Activated CD8-positive, alpha-beta T cell treated with anti-CD3 and anti-CD28 coated beads, Interleukin-2, amount 10 ng/mL, durations not matched to agents 7 days and 5 days (primary cell): Measurements from ENCODE around the gene LRRC7. TPM values are rescaled to one million over a fixed set of nuclear protein-coding genes. Genes with fewer than 3 reads are reported as not detected.
"Not testable (repeated sequence)": the region's sequence is repeated elsewhere in the genome, so short reads cannot be mapped to it uniquely, and the experiment has no call there.

ENCODE experiments used
- ATAC-seq: fragments of 150-1000 bp; cut with Tn5 transposase; one replicate; pipeline ENCODE4 v1.10.0; 2021; ENCODE audit warnings: moderate library complexity
- CTCF ChIA-PET: fragments of 350-600 bp; sonication (Branson Sonifier 250); formaldehyde crosslinking; loops from one replicate; lab custom pipeline; 2021; ENCODE audit warnings: antibody characterized with exemption; lab: Charles Lee
- POLR2A ChIA-PET: fragments of 350-600 bp; sonication (Branson Sonifier 250); formaldehyde crosslinking; loops from one replicate; lab custom pipeline; 2021; ENCODE audit warnings: antibody characterized with exemption; lab: Charles Lee
- DNase-seq: peaks from one replicate; pipeline ENCODE4 v3.0.0-alpha.2; 2020
- H3K27ac Mint-ChIP-seq: one replicate; pipeline ENCODE4 v1.8.0; 2021; ENCODE audit warnings: mild to moderate bottlenecking, mixed read lengths
- H3K27me3 Mint-ChIP-seq: one replicate; pipeline ENCODE4 v1.8.0; 2021; ENCODE audit warnings: low read depth, mixed read lengths
- H3K36me3 Mint-ChIP-seq: one replicate; pipeline ENCODE4 v1.8.0; 2021; ENCODE audit warnings: low read depth, mixed read lengths
- H3K4me1 Mint-ChIP-seq: one replicate; pipeline ENCODE4 v1.8.0; 2021; ENCODE audit warnings: low read depth, mixed read lengths
- H3K4me3 Mint-ChIP-seq: one replicate; pipeline ENCODE4 v1.8.0; 2021; ENCODE audit warnings: mild to moderate bottlenecking, mixed read lengths
- H3K9me3 Mint-ChIP-seq: one replicate; pipeline ENCODE4 v1.8.0; 2022; ENCODE audit warnings: mixed read lengths; ENCODE audit not compliant: insufficient read depth
- total RNA-seq, 2 experiments: library from RNA; stranded (reverse); gene quantifications; one replicate each; pipeline ENCODE4 v1.2.3, GENCODE V29; 2021

Gene LRRC7
- total RNA-seq, 2 experiments from 2014 or later = 0.08 to 0.16 TPM

GRCh38 chr1:70039485-70039884, 471.8 kb downstream of the LRRC7 start:
- H3K27ac Mint-ChIP-seq = no peak overlapping the region
- CTCF ChIA-PET = no interaction called here
- ATAC-seq (no peak), DNase-seq (no peak)
- no peaks in the 10 kb centered on the region for H3K4me1 Mint-ChIP-seq
- H3K36me3 Mint-ChIP-seq = no peaks in the 10 kb centered on the region
- H3K27me3 Mint-ChIP-seq = no peaks in the 10 kb centered on the region
- H3K9me3 Mint-ChIP-seq = no peaks in the 10 kb centered on the region
- H3K4me3 Mint-ChIP-seq = no peak overlapping the region
- POLR2A ChIA-PET = no interaction called here

GRCh38 chr1:70041317-70042045, 473.8 kb downstream of the LRRC7 start:
- H3K4me3 Mint-ChIP-seq = no peak overlapping the region
- ChIA-PET POLR2A (no interaction called here), CTCF (interaction anchor here (1.5 kb wide), 1 partner anchor 21 kb away, joined by 3 read pairs; no protein-coding TSS in a partner anchor)
- no peak overlapping the region for H3K27ac Mint-ChIP-seq
- no peaks in the 10 kb centered on the region for H3K4me1 Mint-ChIP-seq
- ATAC-seq = no peak
- H3K9me3 Mint-ChIP-seq = no peaks in the 10 kb centered on the region
- H3K36me3 Mint-ChIP-seq = no peaks in the 10 kb centered on the region
- H3K27me3 Mint-ChIP-seq = no peaks in the 10 kb centered on the region
- no peak for DNase-seq

- CTCF ChIA-PET = interaction anchor here (1.5 kb wide), 1 partner anchor 22 kb away, joined by 3 read pairs; no protein-coding TSS in a partner anchor
- no peak overlapping the region for H3K27ac Mint-ChIP-seq
Measured at GRCh38 chr1:70042090-70042731, 474.5 kb downstream of the LRRC7 start.

GRCh38 chr1:70043804-70044203, 476.1 kb downstream of the LRRC7 start:
- Mint-ChIP-seq H3K27ac (no peak overlapping the region), H3K4me3 (no peak overlapping the region), H3K9me3 (no peaks in the 10 kb centered on the region), H3K36me3 (no peaks in the 10 kb centered on the region), H3K4me1 (no peaks in the 10 kb centered on the region), H3K27me3 (no peaks in the 10 kb centered on the region)
- CTCF ChIA-PET = no interaction called here
- ATAC-seq (no peak), DNase-seq (no peak)
- POLR2A ChIA-PET = no interaction called here

More at GRCh38 chr1:70042090-70042731, 474.5 kb downstream of the LRRC7 start:
- Mint-ChIP-seq H3K4me3 (no peak overlapping the region), H3K36me3 (no peaks in the 10 kb centered on the region), H3K27me3 (no peaks in the 10 kb centered on the region), H3K9me3 (no peaks in the 10 kb centered on the region), H3K4me1 (no peaks in the 10 kb centered on the region)
- ATAC-seq = no peak
- POLR2A ChIA-PET = interaction anchor here (0.8 kb wide), 1 partner anchor 283 kb away, joined by 8 read pairs; no protein-coding TSS in a partner anchor
- no peak for DNase-seq

- Mint-ChIP-seq H3K9me3 (no peaks in the 10 kb centered on the region), H3K36me3 (no peaks in the 10 kb centered on the region), H3K4me1 (no peaks in the 10 kb centered on the region), H3K4me3 (no peak overlapping the region), H3K27me3 (no peaks in the 10 kb centered on the region), H3K27ac (no peak overlapping the region)
- ATAC-seq (no peak), DNase-seq (no peak)
- CTCF ChIA-PET = no interaction called here
- POLR2A ChIA-PET = no interaction called here
Measured at GRCh38 chr1:70044832-70045231, 477.1 kb downstream of the LRRC7 start.

- ATAC-seq, CTCF ChIA-PET, H3K27ac Mint-ChIP-seq: not testable (repeated sequence)
Measured at GRCh38 chr1:70045581-70045980, 477.9 kb downstream of the LRRC7 start.

GRCh38 chr1:70048336-70049094, 480.8 kb downstream of the LRRC7 start:
- Mint-ChIP-seq H3K4me3 (no peak overlapping the region), H3K27ac (no peak overlapping the region), H3K9me3 (no peaks in the 10 kb centered on the region), H3K27me3 (no peaks in the 10 kb centered on the region), H3K36me3 (no peaks in the 10 kb centered on the region), H3K4me1 (no peaks in the 10 kb centered on the region)
- ChIA-PET CTCF (no interaction called here), POLR2A (no interaction called here)
- DNase-seq = no peak
- no peak for ATAC-seq

More at GRCh38 chr1:70045581-70045980, 477.9 kb downstream of the LRRC7 start:
- H3K9me3 Mint-ChIP-seq, H3K4me1 Mint-ChIP-seq, DNase-seq, H3K27me3 Mint-ChIP-seq, H3K36me3 Mint-ChIP-seq, POLR2A ChIA-PET, H3K4me3 Mint-ChIP-seq: not testable (repeated sequence)

- Mint-ChIP-seq H3K27me3 (no peaks in the 10 kb centered on the region), H3K36me3 (no peaks in the 10 kb centered on the region), H3K27ac (no peak overlapping the region), H3K9me3 (no peaks in the 10 kb centered on the region), H3K4me3 (no peak overlapping the region), H3K4me1 (no peaks in the 10 kb centered on the region)
- DNase-seq (no peak), ATAC-seq (no peak)
- ChIA-PET POLR2A (no interaction called here), CTCF (no interaction called here)
Measured at GRCh38 chr1:70051926-70052325, 484.2 kb downstream of the LRRC7 start.

- Mint-ChIP-seq H3K27ac (no peak overlapping the region), H3K4me1 (no peaks in the 10 kb centered on the region), H3K36me3 (no peaks in the 10 kb centered on the region), H3K4me3 (no peak overlapping the region), H3K9me3 (no peaks in the 10 kb centered on the region), H3K27me3 (no peaks in the 10 kb centered on the region)
- ATAC-seq (no peak), DNase-seq (no peak)
- ChIA-PET CTCF (no interaction called here), POLR2A (no interaction called here)
Measured at GRCh38 chr1:70057500-70057899, 489.8 kb downstream of the LRRC7 start.

GRCh38 chr1:70061231-70061630, 493.5 kb downstream of the LRRC7 start:
- POLR2A ChIA-PET = no interaction called here
- ATAC-seq = no peak

GRCh38 chr1:70063861-70064260, 496.1 kb downstream of the LRRC7 start:
- ChIA-PET POLR2A (no interaction called here), CTCF (no interaction called here)
- no peak for ATAC-seq
- no peak overlapping the region for H3K4me3 Mint-ChIP-seq
- no peaks in the 10 kb centered on the region for H3K27me3 Mint-ChIP-seq
- no peak for DNase-seq
- H3K9me3 Mint-ChIP-seq = no peaks in the 10 kb centered on the region
- H3K4me1 Mint-ChIP-seq = no peaks in the 10 kb centered on the region
- H3K27ac Mint-ChIP-seq = no peak overlapping the region
- no peaks in the 10 kb centered on the region for H3K36me3 Mint-ChIP-seq

More at GRCh38 chr1:70061231-70061630, 493.5 kb downstream of the LRRC7 start:
- no peaks in the 10 kb centered on the region for H3K9me3 Mint-ChIP-seq
- no peaks in the 10 kb centered on the region for H3K4me1 Mint-ChIP-seq
- H3K27ac Mint-ChIP-seq = no peak overlapping the region
- CTCF ChIA-PET = no interaction called here
- no peak overlapping the region for H3K4me3 Mint-ChIP-seq
- no peak for DNase-seq
- no peaks in the 10 kb centered on the region for H3K27me3 Mint-ChIP-seq
- no peaks in the 10 kb centered on the region for H3K36me3 Mint-ChIP-seq

- Mint-ChIP-seq H3K27ac (no peak overlapping the region), H3K4me3 (no peak overlapping the region), H3K27me3 (no peaks in the 10 kb centered on the region), H3K9me3 (no peaks in the 10 kb centered on the region), H3K4me1 (no peaks in the 10 kb centered on the region), H3K36me3 (no peaks in the 10 kb centered on the region)
- CTCF ChIA-PET = no interaction called here
- ATAC-seq = no peak
- POLR2A ChIA-PET = no interaction called here
- no peak for DNase-seq
Measured at GRCh38 chr1:70066711-70067110, 499.0 kb downstream of the LRRC7 start.
